ENCODE results near the gene FOXP1.

The FOXP1 gene

DNA sequence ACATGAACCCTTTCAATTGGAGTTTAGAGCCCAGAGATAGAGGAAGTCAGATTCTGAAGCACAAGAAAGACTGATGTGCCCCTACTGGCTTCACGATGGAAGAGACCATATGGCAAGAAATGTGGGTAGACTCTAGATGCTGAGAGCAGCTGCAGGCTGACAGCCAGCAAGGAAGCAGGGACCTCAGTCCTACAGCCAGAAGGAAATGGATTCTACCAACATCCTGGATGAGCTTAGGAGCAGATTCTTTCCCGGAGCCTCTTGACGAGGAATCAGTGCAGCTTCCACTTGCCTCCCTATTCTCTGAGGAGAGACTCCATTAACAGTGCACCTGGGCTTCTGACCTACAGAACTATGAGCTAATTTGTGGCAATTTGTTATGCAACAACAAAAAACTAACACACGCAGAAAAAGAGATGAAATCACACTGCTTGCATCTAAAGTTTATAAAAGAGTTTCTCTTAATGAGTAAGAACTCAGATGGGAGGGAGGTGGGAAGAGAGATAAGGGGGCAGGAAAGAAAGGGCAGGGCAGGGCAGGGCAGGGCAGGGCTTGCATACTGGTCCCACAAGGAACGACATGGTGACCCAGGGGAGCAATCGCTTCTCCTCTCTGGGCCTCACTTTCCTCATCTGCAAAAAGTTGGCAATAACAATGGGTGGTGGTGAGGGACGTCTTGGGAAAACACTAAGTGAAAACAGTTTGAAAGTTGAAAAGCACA, 440.9 kb downstream of the FOXP1 start:
- TF ChIP-seq ZNF274 (IDR thresholded peaks at IDR 0.05; ENCODE audit: low read depth, low read length): no peak
- no peak overlapping the region for H3K4me3 ChIP-seq (ENCODE audit: low read length)

DNA sequence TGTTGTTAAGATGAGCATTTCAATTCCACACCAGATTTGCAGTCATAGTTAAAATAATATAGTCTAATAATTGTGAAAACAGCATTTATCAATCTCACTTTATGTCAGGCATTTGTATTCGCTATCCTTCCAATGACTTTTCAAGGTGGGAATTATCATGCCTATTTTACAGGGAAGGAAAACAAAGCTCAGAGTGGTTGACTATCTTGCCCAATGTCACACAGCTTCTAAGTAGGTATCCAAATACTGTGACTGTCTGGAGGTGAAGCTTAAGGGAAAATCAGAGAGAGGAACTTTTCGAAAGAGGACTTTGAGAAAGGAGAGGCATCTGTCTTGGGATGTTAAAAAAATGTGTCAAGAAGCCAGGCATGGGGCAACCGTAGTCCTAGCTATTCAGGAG, 443.1 kb downstream of the FOXP1 start:
- H3K4me3 ChIP-seq (ENCODE audit: low read length): no peak overlapping the region
- no peak for TF ChIP-seq ZNF274 (IDR thresholded peaks at IDR 0.05; ENCODE audit: low read depth, low read length)

DNA sequence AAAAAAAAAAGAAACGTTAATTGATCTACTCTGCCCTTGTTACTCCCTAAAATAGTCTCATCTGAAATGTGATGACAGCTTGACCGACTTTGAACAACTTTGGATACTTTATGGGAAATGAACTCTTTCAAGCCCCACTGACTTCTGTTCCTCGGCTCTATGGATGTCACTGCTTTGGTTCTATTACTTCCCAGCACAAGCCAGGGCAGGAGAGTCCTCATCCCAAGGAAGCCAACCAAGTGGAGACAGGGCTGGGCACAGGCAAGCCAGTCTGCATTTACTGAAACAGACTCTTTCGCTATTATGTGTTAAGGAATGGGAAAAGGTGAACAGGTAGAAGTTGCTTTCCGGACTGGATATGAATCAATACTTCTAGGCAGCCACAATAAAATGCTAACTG, 444.0 kb downstream of the FOXP1 start:
- no peak for TF ChIP-seq ZNF274 (IDR thresholded peaks at IDR 0.05; ENCODE audit: low read depth, low read length)
- no peak overlapping the region for H3K4me3 ChIP-seq (ENCODE audit: low read length)

DNA sequence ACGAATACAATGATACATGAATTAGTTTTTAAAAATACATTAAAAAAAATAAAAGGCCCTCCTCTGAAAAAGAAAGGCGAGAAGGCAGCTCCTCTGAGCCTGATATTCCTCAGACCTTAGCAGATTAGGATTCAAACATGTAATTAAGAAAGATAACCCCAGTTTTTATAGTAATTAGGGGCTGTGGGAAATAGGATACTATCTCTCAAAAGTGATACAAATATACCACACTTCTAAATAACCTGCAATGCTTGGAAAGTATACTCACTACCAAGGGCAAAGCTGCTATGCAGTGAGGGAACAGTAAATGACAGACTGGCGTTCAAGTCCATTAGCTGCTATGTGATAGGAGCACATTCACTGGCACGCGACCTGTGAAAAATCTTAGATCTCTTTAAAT, 445.1 kb downstream of the FOXP1 start:
- H3K4me3 ChIP-seq (ENCODE audit: low read length): no peak overlapping the region
- TF ChIP-seq ZNF274 (IDR thresholded peaks at IDR 0.05; ENCODE audit: low read depth, low read length): no peak

DNA sequence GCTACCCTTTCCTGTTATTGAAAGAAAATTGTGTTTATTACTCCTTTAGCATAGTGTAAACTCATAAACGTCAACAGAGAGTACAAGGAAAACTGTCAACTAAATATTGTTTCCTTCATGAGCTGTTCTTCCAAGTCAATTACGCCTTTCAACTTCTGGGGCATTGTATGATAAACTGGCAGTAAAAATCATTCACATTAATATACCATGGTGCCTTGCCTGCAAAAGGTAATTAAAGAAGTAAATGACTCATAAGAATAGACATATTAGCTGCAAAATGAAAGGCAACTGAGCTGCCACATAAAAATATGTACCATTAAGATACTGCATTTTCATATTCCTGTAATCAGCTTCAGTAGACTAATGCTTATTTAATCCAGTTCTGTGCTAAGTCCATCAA, 447.3 kb downstream of the FOXP1 start:
- no peak overlapping the region for H3K4me3 ChIP-seq (ENCODE audit: low read length)
- no peak for TF ChIP-seq ZNF274 (IDR thresholded peaks at IDR 0.05; ENCODE audit: low read depth, low read length)

DNA sequence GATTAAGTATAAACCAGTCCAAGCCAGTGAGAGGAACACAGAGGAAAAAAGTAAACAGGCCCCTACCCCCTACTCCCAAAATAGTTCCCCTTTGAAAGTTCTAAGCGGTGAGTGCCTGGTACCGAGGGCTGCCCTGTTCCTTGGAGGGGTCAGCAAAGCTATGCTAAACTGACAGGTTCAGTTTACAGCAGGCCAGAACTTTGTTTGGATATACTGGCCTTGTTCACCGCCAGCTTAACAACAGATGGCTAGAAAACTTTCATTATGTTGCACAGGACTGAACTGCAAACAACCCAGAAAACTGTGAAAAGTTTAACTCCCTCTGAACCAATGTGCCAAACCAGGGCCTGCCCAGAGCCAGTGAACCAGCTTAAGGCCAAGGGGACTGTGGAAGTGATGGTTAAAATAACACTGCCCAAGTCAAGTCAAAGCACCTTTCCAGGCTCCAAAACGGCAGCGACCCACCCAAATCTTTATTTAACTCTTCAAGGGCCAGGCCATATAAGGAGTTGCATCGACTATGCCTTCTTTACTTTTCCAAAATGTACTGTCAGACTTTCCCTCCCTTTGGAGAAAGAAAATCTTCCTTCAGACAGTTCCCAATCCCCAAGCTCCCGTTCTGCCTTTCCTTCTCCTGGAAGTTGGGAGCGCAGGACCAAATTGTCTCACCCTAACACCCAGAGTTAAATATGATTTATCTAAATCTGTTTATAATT, 448.0 kb downstream of the FOXP1 start:
- TF ChIP-seq ZNF274 (IDR thresholded peaks at IDR 0.05; ENCODE audit: low read depth, low read length): no peak

DNA sequence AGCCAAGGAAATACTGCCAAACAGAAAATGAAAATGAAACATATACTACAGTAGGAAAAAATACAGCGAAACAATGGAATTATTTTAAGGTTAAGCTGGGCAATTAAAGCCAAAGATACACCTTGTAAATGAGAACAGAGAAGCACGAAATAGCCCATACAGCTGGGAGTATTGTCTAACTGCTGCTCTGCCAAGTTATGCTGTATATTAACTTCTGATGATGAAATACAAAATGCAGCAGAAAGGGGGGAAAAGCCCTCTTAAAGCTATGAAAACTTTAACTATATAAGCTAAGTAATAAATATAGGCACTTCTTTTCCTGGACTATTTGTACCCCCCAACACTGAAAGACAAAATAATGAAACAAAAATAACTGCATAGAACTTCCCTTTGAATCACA, 449.0 kb downstream of the FOXP1 start:
- H3K4me3 ChIP-seq (ENCODE audit: low read length): no peak overlapping the region
- no peak for TF ChIP-seq ZNF274 (IDR thresholded peaks at IDR 0.05; ENCODE audit: low read depth, low read length)

More for the DNA sequence above, 448.0 kb downstream of the FOXP1 start:
- H3K4me3 ChIP-seq (ENCODE audit: low read length): no peak overlapping the region

DNA sequence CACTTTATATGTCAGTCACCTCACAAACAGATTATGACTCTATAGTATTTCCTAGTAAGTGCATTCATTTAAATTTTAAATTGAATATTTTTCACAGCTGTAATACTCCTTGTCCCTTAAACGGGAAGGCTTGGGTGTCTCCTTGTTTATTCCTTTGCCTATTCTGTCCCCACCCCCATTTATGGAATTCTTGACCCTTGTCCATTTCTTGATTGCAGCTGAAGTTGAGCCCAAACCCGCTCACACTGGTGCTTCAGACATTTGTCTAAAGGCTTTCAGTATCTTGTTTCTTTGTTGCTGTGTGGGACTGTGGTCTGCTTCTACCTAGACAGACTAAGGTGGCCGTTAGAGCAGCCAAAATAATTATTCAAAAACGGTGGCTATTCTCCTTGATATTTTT, 449.7 kb downstream of the FOXP1 start:
- no peak for TF ChIP-seq ZNF274 (IDR thresholded peaks at IDR 0.05; ENCODE audit: low read depth, low read length)
- no peak overlapping the region for H3K4me3 ChIP-seq (ENCODE audit: low read length)

DNA sequence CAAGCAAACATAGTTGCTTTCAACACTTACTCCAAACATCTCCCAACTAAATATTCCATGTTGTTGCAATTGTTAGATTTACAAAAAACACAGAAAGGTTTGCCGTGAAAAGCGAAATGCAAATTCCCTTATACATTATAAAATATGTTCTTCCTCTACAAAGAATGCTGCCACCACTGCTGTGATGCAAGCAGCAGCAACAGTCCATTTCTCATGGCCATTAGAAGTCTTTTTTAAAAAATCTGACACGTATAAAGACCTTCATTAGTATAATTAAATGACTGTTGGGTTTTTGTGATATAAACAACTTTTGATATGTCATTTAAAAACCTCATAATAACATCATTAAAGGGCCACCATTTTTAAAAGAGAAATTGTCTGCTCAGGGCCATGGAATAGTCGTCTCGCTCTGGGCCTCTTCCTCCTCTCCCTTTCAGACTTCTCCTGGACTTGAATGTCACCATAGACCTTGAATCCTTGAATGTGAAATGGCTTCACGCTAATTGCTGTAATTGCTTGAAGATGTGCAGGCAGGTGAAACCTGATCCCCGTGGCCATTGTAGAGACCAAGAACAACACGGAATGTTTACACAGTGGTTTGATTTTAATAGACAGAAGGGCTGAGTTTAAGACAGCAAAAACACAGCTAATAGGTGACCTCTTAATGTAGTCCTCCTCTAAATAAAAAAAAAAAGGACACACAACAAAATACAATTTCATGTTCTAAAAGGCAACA, 450.4 kb downstream of the FOXP1 start:
- no peak for TF ChIP-seq ZNF274 (IDR thresholded peaks at IDR 0.05; ENCODE audit: low read depth, low read length)
- no peak overlapping the region for H3K4me3 ChIP-seq (ENCODE audit: low read length)

DNA sequence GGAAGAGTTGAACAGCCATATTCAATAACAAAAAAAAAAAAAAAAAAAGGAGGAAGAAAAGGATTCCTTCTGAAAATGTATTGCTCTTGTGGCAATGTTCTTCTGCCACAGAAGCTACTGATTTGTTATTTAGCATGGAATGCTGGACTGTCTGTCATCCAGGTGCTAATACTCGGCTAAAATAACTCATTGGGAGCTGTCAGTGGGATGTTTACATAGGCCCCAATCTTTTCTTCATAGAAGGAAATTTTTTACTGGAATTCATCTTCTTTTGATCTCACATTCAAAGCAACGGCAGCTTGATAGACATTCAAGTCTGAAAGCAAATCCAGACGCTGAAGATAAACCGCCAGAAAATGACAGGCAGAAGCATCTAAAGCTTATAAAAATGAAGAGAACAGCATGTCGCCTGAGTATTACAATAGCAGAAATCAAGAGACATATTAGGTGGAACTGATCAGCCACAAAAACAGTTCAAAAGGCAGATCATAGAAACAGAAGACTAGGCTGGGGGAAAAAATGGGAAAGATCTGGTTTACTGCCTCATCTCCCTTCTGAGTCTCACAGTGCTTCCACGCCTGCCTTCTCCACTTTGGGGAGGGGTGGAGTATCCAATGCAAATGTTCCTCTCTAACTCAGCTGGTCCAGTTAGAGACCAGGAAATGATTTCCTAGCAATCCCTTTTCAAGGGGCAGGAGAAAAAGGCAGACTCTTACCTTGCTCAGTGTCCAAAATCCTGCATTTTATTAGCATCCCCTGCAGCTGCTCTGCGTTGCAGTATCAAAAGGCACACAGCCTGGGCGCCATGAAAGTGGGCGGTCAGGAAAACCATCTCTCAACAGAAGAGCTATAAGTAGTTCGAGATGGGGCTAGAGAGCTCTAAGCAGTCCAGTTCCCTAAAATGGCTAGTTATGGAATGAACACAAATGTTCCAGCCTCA, 451.9 kb downstream of the FOXP1 start:
- no peak for TF ChIP-seq ZNF274 (IDR thresholded peaks at IDR 0.05; ENCODE audit: low read depth, low read length)
- H3K4me3 ChIP-seq (ENCODE audit: low read length): no peak overlapping the region

DNA sequence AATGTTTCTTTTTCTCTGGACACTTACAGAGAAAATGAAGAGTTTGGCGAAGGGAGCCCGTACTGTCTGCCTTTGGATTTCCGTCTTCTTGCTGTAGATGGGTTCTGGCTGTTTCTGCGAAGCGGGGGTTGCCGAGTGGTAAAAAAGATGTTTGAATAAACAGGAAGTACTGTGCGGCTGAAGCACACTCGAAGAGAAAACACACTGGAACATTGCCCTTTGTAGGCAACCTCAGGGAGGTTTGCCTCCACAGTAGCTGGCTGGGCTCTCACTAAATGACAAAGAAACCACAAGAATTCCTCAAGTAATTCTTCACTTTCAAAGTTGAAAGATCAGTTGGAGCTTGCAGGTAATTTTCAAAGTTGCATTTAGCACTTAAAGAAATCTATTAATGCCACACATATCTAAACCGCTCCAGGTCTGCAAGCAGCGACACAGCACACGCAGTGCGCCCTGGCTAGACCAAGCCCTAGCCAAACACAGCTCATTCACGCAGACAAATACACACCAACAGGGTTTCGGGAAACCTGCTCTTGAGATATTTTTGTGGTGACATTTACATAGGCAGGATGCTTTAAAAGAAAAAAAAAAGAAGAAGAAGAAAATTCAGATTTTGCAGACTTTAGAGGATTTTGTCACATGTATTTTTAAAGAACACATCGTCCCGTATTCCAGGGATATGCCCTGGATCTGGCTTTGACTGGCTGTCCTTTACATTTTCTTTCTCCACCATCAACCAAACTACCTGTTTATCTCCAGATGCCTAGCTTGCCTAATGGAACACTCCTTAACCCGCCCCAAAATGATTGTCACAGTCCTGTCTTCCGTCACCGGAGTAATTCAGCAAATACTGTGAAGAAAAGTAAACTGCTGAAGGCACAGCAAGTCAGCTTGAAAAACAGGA, 452.8 kb downstream of the FOXP1 start:
- TF ChIP-seq ZNF274 (IDR thresholded peaks at IDR 0.05; ENCODE audit: low read depth, low read length): no peak
- H3K4me3 ChIP-seq (ENCODE audit: low read length): peak overlapping the region; percentile 84

DNA sequence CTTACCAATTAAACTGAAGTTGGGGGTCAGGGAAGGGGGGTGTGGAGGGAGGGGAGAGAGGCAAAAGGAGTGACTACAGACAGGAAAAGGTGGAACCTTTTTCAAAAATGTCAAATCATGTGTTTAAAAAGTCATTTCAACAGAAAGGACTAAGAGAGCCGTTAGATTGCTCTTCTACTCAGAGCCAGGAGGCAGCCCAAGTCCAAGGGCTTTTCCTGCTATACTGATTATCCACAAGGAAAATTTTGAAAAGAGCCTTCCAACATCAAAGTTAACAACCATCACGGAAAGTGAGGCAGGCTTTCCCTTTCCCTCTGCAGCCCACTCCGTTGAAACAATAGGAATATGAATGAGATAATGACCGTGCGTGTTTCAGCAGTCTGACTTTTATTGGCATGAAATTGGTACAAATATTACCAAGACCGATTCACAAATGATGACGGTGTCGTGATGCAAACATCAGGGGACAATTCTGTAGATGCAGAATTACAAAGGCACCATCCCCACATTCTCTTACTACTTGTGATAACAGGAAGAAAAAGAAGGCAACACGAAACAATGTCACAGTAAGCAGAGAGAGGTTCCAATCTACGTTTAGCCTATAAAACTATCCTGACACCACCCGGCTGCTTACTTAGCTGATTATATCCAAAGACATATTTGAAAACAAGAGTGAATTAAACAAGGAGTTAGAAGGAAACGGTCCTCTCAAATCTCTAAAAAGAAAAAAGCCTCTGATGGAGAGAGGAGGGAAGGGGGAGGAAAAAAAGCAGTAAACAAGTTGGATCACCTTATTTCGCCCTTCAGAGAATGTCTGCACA, 453.7 kb downstream of the FOXP1 start:
- peak overlapping the region; percentile 84 for H3K4me3 ChIP-seq (ENCODE audit: low read length)
- no peak for TF ChIP-seq ZNF274 (IDR thresholded peaks at IDR 0.05; ENCODE audit: low read depth, low read length)
